BJ (cell line): ENCODE measurements around the gene BCAS3. TPM values are rescaled to one million over a fixed set of nuclear protein-coding genes. Genes with fewer than 3 reads are reported as not detected.
"Not testable (repeated sequence)": the region's sequence is repeated elsewhere in the genome, so short reads cannot be mapped to it uniquely, and the experiment has no call there.

Source experiments
- CTCF ChIA-PET: fragments of 350-600 bp; formaldehyde crosslinking; extraction: SDS; loops from one replicate; lab custom pipeline; 2021; ENCODE audit warnings: antibody characterized with exemption, inconsistent platforms; lab: Yijun Ruan, JAX
- POLR2A ChIA-PET: fragments of 300-600 bp; sonication (Branson Sonifier 250); formaldehyde crosslinking; extraction: SDS; loops from one replicate; lab custom pipeline; 2021; ENCODE audit warnings: antibody characterized with exemption; lab: Charles Lee
- DNase-seq: peaks from one replicate; pipeline ENCODE4 v3.0.0-alpha.2; 2011; ENCODE audit warnings: low read depth
- H3K27me3 ChIP-seq: 2 replicates; pipeline ENCODE4 v1.6.0; 2011; ENCODE audit warnings: low read length; ENCODE audit not compliant: control insufficient read depth, insufficient read depth
- H3K36me3 ChIP-seq: 2 replicates; pipeline ENCODE4 v1.5.1; 2011; ENCODE audit warnings: low read length; ENCODE audit not compliant: control insufficient read depth, insufficient read depth
- H3K4me3 ChIP-seq: 2 replicates; pipeline ENCODE4 v1.5.1; 2011; ENCODE audit warnings: low read depth, mild to moderate bottlenecking, control low read depth, low read length
- polyA plus RNA-seq: library from polyadenylated mRNA; depleted of rRNA; stranded (reverse); fragments of >200 nt; gene quantifications from 2 replicates; pipeline ENCODE4 v1.2.3, GENCODE V29; 2011
- TF ChIP-seq, protein P1 (sequence below): IDR thresholded peaks from 2 replicates; pipeline ENCODE4 v1.5.1; 2011; ENCODE audit warnings: low read depth, mild to moderate bottlenecking, control low read depth, inconsistent platforms, low read length, moderate library complexity; ENCODE audit not compliant: insufficient read depth

Gene BCAS3
- polyA plus RNA-seq, 1 experiment, result 19.5 TPM

DNA sequence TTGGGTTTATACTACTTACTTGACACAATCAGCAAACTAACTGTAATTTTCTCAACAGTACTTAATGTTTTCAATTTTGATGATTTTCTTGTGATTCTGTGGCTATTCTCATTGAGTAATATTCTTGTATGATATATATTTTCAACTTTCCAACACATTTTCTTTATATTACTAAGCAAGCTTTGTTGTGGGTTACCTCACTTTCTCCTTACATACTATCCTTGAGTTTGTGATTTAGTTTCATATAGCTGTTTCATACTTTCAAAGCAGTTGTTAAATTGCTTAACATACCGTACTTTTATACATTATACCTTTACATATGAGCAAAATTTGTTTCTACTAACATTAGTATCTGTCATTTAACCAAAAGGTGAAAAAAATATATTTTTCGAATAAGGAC, 197.1 kb downstream of the BCAS3 start:
- Histone ChIP-seq H3K27me3 (no peaks in the 10 kb centered on the region), H3K4me3 (no peak overlapping the region), H3K36me3 (no peaks in the 10 kb centered on the region)
- ChIA-PET CTCF (interaction anchor here (0.6 kb wide), 1 partner anchor 906 kb away, joined by 3 read pairs; no protein-coding TSS in a partner anchor), POLR2A (no interaction called here)
- no peak for DNase-seq
- TF ChIP-seq, protein P1, sequence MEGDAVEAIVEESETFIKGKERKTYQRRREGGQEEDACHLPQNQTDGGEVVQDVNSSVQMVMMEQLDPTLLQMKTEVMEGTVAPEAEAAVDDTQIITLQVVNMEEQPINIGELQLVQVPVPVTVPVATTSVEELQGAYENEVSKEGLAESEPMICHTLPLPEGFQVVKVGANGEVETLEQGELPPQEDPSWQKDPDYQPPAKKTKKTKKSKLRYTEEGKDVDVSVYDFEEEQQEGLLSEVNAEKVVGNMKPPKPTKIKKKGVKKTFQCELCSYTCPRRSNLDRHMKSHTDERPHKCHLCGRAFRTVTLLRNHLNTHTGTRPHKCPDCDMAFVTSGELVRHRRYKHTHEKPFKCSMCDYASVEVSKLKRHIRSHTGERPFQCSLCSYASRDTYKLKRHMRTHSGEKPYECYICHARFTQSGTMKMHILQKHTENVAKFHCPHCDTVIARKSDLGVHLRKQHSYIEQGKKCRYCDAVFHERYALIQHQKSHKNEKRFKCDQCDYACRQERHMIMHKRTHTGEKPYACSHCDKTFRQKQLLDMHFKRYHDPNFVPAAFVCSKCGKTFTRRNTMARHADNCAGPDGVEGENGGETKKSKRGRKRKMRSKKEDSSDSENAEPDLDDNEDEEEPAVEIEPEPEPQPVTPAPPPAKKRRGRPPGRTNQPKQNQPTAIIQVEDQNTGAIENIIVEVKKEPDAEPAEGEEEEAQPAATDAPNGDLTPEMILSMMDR, result no peak

DNA sequence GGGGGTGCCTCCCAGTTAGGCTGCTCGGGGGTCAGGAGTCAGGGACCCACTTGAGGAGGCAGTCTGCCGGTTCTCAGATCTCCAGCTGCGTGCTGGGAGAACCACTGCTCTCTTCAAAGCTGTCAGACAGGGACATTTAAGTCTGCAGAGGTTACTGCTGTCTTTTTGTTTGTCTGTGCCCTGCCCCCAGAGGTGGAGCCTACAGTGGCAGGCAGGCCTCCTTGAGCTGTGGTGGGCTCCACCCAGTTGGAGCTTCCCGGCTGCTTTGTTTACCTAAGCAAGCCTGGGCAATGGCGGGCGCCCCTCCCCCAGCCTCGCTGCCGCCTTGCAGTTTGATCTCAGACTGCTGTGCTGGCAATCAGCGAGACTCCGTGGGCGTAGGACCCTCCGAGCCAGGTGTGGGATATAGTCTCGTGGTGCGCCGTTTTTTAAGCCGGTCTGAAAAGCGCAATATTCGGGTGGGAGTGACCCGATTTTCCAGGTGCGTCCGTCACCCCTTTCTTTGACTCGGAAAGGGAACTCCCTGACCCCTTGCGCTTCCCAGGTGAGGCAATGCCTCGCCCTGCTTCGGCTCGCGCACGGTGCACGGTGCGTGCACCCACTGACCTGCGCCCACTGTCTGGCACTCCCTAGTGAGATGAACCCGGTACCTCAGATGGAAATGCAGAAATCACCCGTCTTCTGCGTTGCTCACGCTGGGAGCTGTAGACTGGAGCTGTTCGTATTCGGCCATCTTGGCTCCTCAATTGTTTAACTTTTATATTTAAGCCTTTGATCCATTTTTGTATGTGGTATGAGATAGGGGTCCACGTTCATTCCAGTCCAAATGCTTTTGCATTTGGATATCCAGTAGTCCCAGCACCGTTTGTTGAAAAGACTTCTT, 209.3 kb downstream of the BCAS3 start:
- H3K4me3 ChIP-seq, H3K27me3 ChIP-seq, H3K36me3 ChIP-seq, CTCF ChIA-PET, DNase-seq, POLR2A ChIA-PET: not testable (repeated sequence)

DNA sequence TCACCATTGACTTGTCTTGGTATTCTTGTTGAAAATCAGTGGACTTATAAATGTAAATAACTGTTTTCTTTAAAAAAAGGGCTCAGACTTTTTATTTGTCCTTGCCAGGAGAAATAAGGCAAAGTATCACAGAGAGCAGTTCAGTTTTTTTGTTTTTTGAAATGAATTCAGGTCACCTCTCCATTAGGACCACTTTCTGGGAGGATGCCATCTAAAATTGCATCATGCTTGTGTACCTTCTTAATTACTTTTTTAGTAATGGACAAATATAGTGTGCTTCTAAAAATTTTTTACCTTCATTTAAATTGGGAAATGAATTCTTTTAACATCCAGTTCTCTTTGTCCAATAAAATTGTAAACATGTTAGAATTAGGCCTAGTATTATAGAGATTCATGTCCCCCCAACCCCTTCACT, 210.0 kb downstream of the BCAS3 start:
- no peaks in the 10 kb centered on the region for H3K27me3 ChIP-seq
- no peaks in the 10 kb centered on the region for H3K36me3 ChIP-seq
- CTCF ChIA-PET, result interaction anchor here (0.9 kb wide), 1 partner anchor 167 kb away, joined by 3 read pairs; no protein-coding TSS in a partner anchor
- TF ChIP-seq, protein P1, result no peak
- no peak overlapping the region for H3K4me3 ChIP-seq
- POLR2A ChIA-PET, result no interaction called here
- DNase-seq, result no peak

DNA sequence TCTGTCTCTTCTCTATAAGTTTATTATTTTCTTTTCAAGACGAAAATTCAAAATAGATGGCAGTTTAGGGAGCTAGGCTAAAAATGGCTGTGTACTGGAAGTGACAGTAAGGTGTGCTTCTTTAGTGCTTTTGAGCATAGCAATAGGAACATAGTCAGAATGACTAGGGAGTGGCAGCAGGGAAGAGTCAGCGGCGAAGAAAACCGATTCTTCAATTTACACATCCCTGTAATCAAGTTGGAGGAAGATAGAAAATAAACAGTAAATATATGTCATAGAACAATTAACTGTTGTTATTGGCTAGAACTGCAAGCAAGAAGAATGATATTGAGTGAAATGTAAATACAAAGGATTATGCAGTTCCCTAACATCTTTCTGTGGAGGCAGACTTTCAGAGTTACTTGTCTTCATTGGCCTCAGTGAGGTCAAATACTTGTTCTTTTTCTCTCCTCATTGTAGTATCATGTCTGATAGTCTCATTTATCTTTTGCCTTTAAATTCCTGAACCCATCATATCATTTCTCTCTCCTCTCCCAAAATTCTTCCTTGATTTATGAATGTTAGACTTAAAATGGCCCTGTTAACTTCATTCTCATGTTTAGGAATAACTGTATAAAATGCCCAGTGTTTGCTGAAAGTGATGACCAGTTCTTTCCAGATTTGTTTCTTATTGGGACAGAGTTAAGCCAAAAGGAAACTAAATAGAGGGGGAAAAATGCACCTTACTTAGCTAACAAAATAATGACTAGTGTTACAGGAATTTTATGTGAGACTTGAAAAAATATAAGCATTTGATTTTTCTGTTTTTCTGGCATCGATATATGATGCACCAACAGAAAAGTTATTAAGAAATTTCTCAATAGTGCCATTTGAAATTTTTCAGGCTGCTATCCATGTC, 211.4 kb downstream of the BCAS3 start:
- ChIA-PET CTCF (interaction anchor here (0.9 kb wide), 1 partner anchor 168 kb away, joined by 3 read pairs; no protein-coding TSS in a partner anchor), POLR2A (no interaction called here)
- DNase-seq, result no peak
- TF ChIP-seq, protein P1, result no peak
- no peaks in the 10 kb centered on the region for H3K36me3 ChIP-seq
- H3K4me3 ChIP-seq, result no peak overlapping the region
- no peaks in the 10 kb centered on the region for H3K27me3 ChIP-seq

DNA sequence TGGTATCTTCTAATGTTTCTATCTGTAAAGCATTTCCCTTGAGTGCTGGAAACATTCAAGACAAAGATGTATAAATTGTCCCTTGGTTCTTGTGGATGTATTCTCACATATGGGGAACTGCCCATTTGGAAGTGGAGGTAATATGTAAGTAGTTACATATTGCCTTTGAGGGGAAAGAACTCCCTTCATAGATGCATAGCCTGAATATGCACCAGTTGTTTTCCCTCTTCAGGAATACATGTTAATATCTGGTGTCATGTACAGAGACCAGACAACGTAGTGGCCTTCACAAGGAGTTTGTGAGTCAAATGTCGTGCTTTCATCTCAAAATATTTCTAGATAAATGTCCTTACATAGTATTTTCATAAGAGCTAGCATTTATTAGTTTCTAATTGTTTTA, 213.5 kb downstream of the BCAS3 start:
- ChIA-PET CTCF (no interaction called here), POLR2A (no interaction called here)
- H3K4me3 ChIP-seq, result no peak overlapping the region
- DNase-seq, result no peak
- H3K36me3 ChIP-seq, result no peaks in the 10 kb centered on the region
- no peaks in the 10 kb centered on the region for H3K27me3 ChIP-seq
- TF ChIP-seq, protein P1, result no peak
